ENCODE results near the gene EIF4B. TPM values are rescaled to one million over a fixed set of nuclear protein-coding genes. Genes with fewer than 3 reads are reported as not detected.
A peak's percentile ranks its signal among the peaks of the same experiment; 100 is the strongest.

Gene EIF4B
- total and polyA plus RNA-seq, 9 of the 15 experiments (the other 6 are each of a cell fraction or from before 2014, with no cell fraction given): 138 to 669 (median 552) TPM

GRCh38 chr12:53074283-53074998 lies 68.2 kb downstream of the EIF4B start (continued):
- TF ChIP-seq RBFOX2 (IDR thresholded peaks at IDR 0.05; ENCODE audit: low read depth, low read length): no peak
- TF ChIP-seq MAX (CRISPR knock-in tag; IDR thresholded peaks at IDR 0.05): 0 out of 2 replicates have a peak, but pooled peaks have one; percentile 20
- no peak for TF ChIP-seq TSC22D4 (tag; IDR thresholded peaks at IDR 0.05)
- TF ChIP-seq FOS (IDR thresholded peaks at IDR 0.05; ENCODE audit: extremely low read depth, insufficient read length): no peak

- Histone ChIP-seq H3K27me3 (ENCODE audit: control insufficient read depth in 2 of 2, insufficient read depth in 2 of 2, low read length in 2 of 2) (no peaks in the 10 kb centered on the region), H3K9me1 (ENCODE audit: control insufficient read depth, insufficient read depth, low read length) (no peaks in the 10 kb centered on the region), H3K4me2 (ENCODE audit: insufficient read depth, low read length) (no peak overlapping the region), H3K4me3 (no peak overlapping the region), H3K9ac (ENCODE audit: insufficient read depth in 1 of 2, low read depth in 2 of 2, low read length in 2 of 2) (no peak overlapping the region), H3K36me3 (ENCODE audit: control insufficient read depth, insufficient read depth, low read length) (peaks cover 14% of the 10 kb centered on the region; the same call in 2 of the 3 replicates), H3K27ac (ENCODE audit: extremely low read depth, low read depth, low read length) (no peak overlapping the region), H3K9me3 (replicated peaks; ENCODE audit: control insufficient read depth, insufficient read depth, low read depth, low read length) (no peaks in the 10 kb centered on the region), H2AFZ (ENCODE audit: low read depth, low read length) (no peak overlapping the region), H3K79me2 (ENCODE audit: control insufficient read depth, insufficient read depth, low read length) (peaks cover 8% of the 10 kb centered on the region; the same call in 2 of the 3 replicates), H3K4me1 (replicated peaks in 1 of 2; ENCODE audit: control insufficient read depth in 2 of 2, insufficient read depth in 2 of 2, low read length in 2 of 2) (peaks cover 22 to 40% of the 10 kb centered on the region in 2 experiments), H4K20me1 (replicated peaks; ENCODE audit: control insufficient read depth, insufficient read depth, low read length) (no peaks in the 10 kb centered on the region)
- no TSS peak for BruUV-seq (replicated peaks)
- ATAC-seq: no peak
- DNase-seq (ENCODE audit: extremely low read depth in 1 of 4, low spot score in 3 of 4): no peak
- no peak for FAIRE-seq
- POLR2A ChIA-PET: no interaction called here
- 55% methylated on average over 3 of the region's 3 CpGs for WGBS (ENCODE audit: insufficient coverage, low coverage, missing lambda C conversion rate)
- in situ Hi-C loops (cut with MboI): no loop called here
- intact Hi-C loops (cut with micrococcal nuclease): no loop called here
- CTCF ChIA-PET (ENCODE audit: low intra/inter-chr PET ratio): no interaction called here
- TF ChIP-seq RBM25 (IDR thresholded peaks at IDR 0.05; ENCODE audit: low read depth, low read length, severe bottlenecking) (no peak), SOX6 (IDR thresholded peaks at IDR 0.05) (no peak), CXXC5 (CRISPR knock-in tag; IDR thresholded peaks at IDR 0.05) (no peak), UBTF (IDR thresholded peaks at IDR 0.05; ENCODE audit: borderline replicate concordance in 1 of 2, low read depth in 2 of 2, low read length in 2 of 2) (no peak), THAP12 (CRISPR knock-in tag; IDR thresholded peaks at IDR 0.05) (no peak), SFPQ (IDR thresholded peaks at IDR 0.05; ENCODE audit: low read depth, low read length) (no peak), MBD1 (CRISPR knock-in tag; IDR thresholded peaks at IDR 0.05) (no peak)
These were observed 68.7 kb downstream of the EIF4B start for GRCh38 chr12:53074999-53075370.
